Astrocyte (in vitro differentiated cells and primary cell): Measurements from ENCODE around the gene DIP2C. TPM values are rescaled to one million over a fixed set of nuclear protein-coding genes. Genes with fewer than 3 reads are reported as not detected.

ENCODE experiments used
- DNase-seq: peaks from one replicate; pipeline ENCODE4 v3.0.0-alpha.2; 2010; ENCODE audit warnings: low read depth
- FAIRE-seq: peaks from 2 replicates; lab custom pipeline; 2011; peaks lifted over from hg19 to GRCh38; lab: Jason Lieb, UNC
- H2AFZ ChIP-seq: 2 replicates; pipeline ENCODE4 v1.6.0; 2012; ENCODE audit warnings: low read depth, low read length, inconsistent platforms
- H3K27ac ChIP-seq: 2 replicates; pipeline ENCODE4 v1.5.1; 2011; ENCODE audit warnings: low read depth, low read length, inconsistent platforms
- H3K27me3 ChIP-seq: 2 replicates; pipeline ENCODE4 v1.6.0; 2011; ENCODE audit warnings: low read length, inconsistent platforms; ENCODE audit not compliant: insufficient read depth
- H3K36me3 ChIP-seq: 2 replicates; pipeline ENCODE4 v1.5.1; 2011; ENCODE audit warnings: low read length, inconsistent platforms; ENCODE audit not compliant: insufficient read depth
- H3K4me1 ChIP-seq: 2 replicates; pipeline ENCODE4 v1.5.1; 2011; ENCODE audit warnings: low read length, inconsistent platforms; ENCODE audit not compliant: insufficient read depth
- H3K4me2 ChIP-seq: 2 replicates; pipeline ENCODE4 v1.6.0; 2012; ENCODE audit warnings: low read length, inconsistent platforms
- H3K4me3 ChIP-seq: 2 replicates; pipeline ENCODE4 v1.5.1; 2011; ENCODE audit warnings: low read depth, mild to moderate bottlenecking, low read length, inconsistent platforms; ENCODE audit not compliant: insufficient read depth
- H3K79me2 ChIP-seq: 2 replicates; pipeline ENCODE4 v1.6.0; 2012; ENCODE audit warnings: mild to moderate bottlenecking, low read length, inconsistent platforms; ENCODE audit not compliant: insufficient read depth
- H3K9ac ChIP-seq: 2 replicates; pipeline ENCODE4 v1.6.0; 2012; ENCODE audit warnings: mild to moderate bottlenecking, low read length, inconsistent platforms
- H3K9me3 ChIP-seq: 2 replicates; pipeline ENCODE4 v1.5.1; 2012; ENCODE audit warnings: low read depth, mild to moderate bottlenecking, low read length, inconsistent platforms; ENCODE audit not compliant: insufficient read depth
- H4K20me1 ChIP-seq: 2 replicates; pipeline ENCODE4 v1.6.0; 2012; ENCODE audit warnings: low read length, inconsistent platforms; ENCODE audit not compliant: insufficient read depth
- H3K27ac Mint-ChIP-seq: one replicate; pipeline ENCODE4 v1.8.0; 2021; ENCODE audit warnings: mild to moderate bottlenecking, mixed read lengths; ENCODE audit not compliant: unreplicated experiment
- H3K27me3 Mint-ChIP-seq: one replicate; pipeline ENCODE4 v1.8.0; 2021; ENCODE audit warnings: low read depth, mixed read lengths; ENCODE audit not compliant: unreplicated experiment
- H3K36me3 Mint-ChIP-seq: one replicate; pipeline ENCODE4 v1.8.0; 2021; ENCODE audit warnings: low read depth, mixed read lengths; ENCODE audit not compliant: unreplicated experiment
- H3K4me1 Mint-ChIP-seq: one replicate; pipeline ENCODE4 v1.8.0; 2021; ENCODE audit warnings: low read depth, mixed read lengths; ENCODE audit not compliant: unreplicated experiment
- H3K4me3 Mint-ChIP-seq: one replicate; pipeline ENCODE4 v1.8.0; 2021; ENCODE audit warnings: mild to moderate bottlenecking, moderate library complexity, mixed read lengths; ENCODE audit not compliant: unreplicated experiment
- H3K9me3 Mint-ChIP-seq: one replicate; pipeline ENCODE4 v1.8.0; 2021; ENCODE audit warnings: mild to moderate bottlenecking, mixed read lengths; ENCODE audit not compliant: unreplicated experiment
- EZH2 ChIP-seq: IDR thresholded peaks from 2 replicates; pipeline ENCODE4 v1.6.1; 2012; ENCODE audit warnings: mild to moderate bottlenecking, low read length, inconsistent platforms; ENCODE audit not compliant: insufficient read depth
- total RNA-seq: library from RNA; stranded (reverse); gene quantifications from 2 replicates; pipeline ENCODE4 v1.2.1, GENCODE V29; 2021
- TF ChIP-seq, protein P1 (sequence below): IDR thresholded peaks from 2 replicates; pipeline ENCODE4 v1.5.1; 2011; ENCODE audit warnings: low read depth, mild to moderate bottlenecking, inconsistent platforms, low read length, moderate library complexity; ENCODE audit not compliant: insufficient read depth

The DIP2C gene
- total RNA-seq, 1 donor from 2014 or later, result 27.3 TPM

DNA sequence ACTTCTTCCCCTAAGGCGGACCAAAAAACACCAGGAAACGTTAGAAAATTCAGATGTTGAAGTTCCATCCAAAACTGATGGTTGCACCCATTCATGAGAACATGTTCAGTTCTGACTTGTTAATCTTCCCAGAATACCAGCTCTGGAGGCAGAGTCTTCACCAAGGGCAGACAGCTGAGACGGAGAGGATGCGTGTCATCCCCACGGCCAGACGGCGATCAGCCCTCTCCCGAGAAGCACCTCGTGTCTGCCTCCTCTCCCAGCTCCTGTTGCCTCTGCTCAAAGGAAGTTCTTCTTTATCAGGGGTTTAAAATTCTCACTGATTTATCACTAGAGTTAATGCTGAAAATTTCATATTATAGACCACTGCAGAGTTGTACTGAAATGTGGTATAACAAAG, 284.5 kb downstream of the DIP2C start:
- H3K79me2 ChIP-seq, result no peaks in the 10 kb centered on the region
- no peak for DNase-seq
- H3K4me2 ChIP-seq, result no peak overlapping the region
- H3K9me3 ChIP-seq, result no peaks in the 10 kb centered on the region
- TF ChIP-seq EZH2, result no peak
- TF ChIP-seq, protein P1, sequence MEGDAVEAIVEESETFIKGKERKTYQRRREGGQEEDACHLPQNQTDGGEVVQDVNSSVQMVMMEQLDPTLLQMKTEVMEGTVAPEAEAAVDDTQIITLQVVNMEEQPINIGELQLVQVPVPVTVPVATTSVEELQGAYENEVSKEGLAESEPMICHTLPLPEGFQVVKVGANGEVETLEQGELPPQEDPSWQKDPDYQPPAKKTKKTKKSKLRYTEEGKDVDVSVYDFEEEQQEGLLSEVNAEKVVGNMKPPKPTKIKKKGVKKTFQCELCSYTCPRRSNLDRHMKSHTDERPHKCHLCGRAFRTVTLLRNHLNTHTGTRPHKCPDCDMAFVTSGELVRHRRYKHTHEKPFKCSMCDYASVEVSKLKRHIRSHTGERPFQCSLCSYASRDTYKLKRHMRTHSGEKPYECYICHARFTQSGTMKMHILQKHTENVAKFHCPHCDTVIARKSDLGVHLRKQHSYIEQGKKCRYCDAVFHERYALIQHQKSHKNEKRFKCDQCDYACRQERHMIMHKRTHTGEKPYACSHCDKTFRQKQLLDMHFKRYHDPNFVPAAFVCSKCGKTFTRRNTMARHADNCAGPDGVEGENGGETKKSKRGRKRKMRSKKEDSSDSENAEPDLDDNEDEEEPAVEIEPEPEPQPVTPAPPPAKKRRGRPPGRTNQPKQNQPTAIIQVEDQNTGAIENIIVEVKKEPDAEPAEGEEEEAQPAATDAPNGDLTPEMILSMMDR, result no peak
- peak overlapping the region; percentile 37 for H3K27ac Mint-ChIP-seq
- H4K20me1 ChIP-seq, result no peaks in the 10 kb centered on the region
- no peak for FAIRE-seq
- H3K4me3 Mint-ChIP-seq, result no peak overlapping the region
- no peak overlapping the region for H3K4me3 ChIP-seq
- peaks cover 31% of the 10 kb centered on the region for H3K36me3 Mint-ChIP-seq
- peaks cover 3% of the 10 kb centered on the region for H3K9me3 Mint-ChIP-seq
- H3K9ac ChIP-seq, result no peak overlapping the region
- H3K4me1 ChIP-seq, result no peaks in the 10 kb centered on the region
- H3K27me3 ChIP-seq, result no peaks in the 10 kb centered on the region
- no peak overlapping the region for H2AFZ ChIP-seq
- H3K27me3 Mint-ChIP-seq, result no peaks in the 10 kb centered on the region
- no peak overlapping the region for H3K27ac ChIP-seq
- H3K4me1 Mint-ChIP-seq, result peaks cover 18% of the 10 kb centered on the region
- H3K36me3 ChIP-seq, result peaks cover 21% of the 10 kb centered on the region

DNA sequence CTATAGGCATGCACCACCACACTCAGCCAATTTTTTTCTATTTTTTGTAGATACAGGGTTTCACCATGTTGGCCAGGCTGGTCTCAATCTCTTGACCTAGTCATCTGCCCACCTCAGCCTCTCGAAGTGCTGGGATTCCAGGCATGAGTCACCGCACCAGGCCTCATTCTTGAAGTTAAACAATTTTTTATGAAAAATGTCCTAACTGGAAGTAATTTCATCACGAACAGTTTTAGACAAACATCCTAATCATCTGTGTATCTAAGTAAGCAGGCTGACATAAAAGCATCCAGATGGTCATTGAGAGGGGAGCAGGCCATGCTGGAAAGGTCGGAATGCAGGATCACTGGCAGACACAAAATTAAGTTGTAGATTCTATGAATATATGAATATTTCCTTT, 285.1 kb downstream of the DIP2C start:
- Histone ChIP-seq H3K4me3 (no peak overlapping the region), H3K4me2 (no peak overlapping the region), H3K36me3 (peaks cover 17% of the 10 kb centered on the region), H3K27ac (no peak overlapping the region), H3K79me2 (no peaks in the 10 kb centered on the region), H2AFZ (no peak overlapping the region), H3K4me1 (no peaks in the 10 kb centered on the region), H3K27me3 (no peaks in the 10 kb centered on the region), H3K9me3 (no peaks in the 10 kb centered on the region), H4K20me1 (no peaks in the 10 kb centered on the region), H3K9ac (no peak overlapping the region)
- FAIRE-seq (no peak), DNase-seq (peak; percentile 76)
- Mint-ChIP-seq H3K27ac (peak overlapping the region; percentile 70), H3K9me3 (peaks cover 3% of the 10 kb centered on the region), H3K27me3 (no peaks in the 10 kb centered on the region), H3K4me1 (peaks cover 18% of the 10 kb centered on the region), H3K36me3 (peaks cover 33% of the 10 kb centered on the region), H3K4me3 (no peak overlapping the region)
- no peak for TF ChIP-seq EZH2
- TF ChIP-seq, protein P1, result no peak

DNA sequence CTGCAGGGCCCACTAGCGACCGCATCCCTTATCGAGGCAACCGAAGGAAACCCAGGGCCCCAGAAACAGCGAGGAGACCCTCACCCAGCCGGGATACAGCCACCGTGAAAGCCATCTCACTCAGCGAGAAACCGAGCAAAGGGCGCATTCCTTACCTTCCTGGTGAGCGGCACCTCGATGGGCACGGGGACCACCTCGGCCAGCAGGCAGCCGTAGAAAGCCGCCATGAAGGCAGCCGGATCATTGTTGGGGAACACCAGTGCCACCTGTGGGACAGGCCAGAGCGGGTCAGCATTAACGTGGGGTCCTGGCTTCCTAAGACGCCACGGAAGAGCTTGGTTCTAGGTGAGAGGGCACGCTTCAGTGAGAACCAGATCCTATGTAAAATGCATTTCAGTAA, 290.5 kb downstream of the DIP2C start:
- H3K27ac ChIP-seq, result no peak overlapping the region
- no peak overlapping the region for H3K4me2 ChIP-seq
- peaks cover 2% of the 10 kb centered on the region for H3K79me2 ChIP-seq
- H2AFZ ChIP-seq, result no peak overlapping the region
- DNase-seq, result no peak
- H3K36me3 ChIP-seq, result no peaks in the 10 kb centered on the region
- H3K4me3 ChIP-seq, result no peak overlapping the region
- no peak for FAIRE-seq
- TF ChIP-seq EZH2, result no peak
- TF ChIP-seq, protein P1, result no peak
- no peak overlapping the region for H3K4me3 Mint-ChIP-seq
- no peaks in the 10 kb centered on the region for H3K9me3 ChIP-seq
- peaks cover 6% of the 10 kb centered on the region for H3K36me3 Mint-ChIP-seq
- peak overlapping the region; percentile 26 for H3K27ac Mint-ChIP-seq
- no peaks in the 10 kb centered on the region for H3K27me3 Mint-ChIP-seq
- H3K9me3 Mint-ChIP-seq, result no peaks in the 10 kb centered on the region
- H3K4me1 Mint-ChIP-seq, result peaks cover 4% of the 10 kb centered on the region
- no peak overlapping the region for H3K9ac ChIP-seq
- H3K4me1 ChIP-seq, result peaks cover 4% of the 10 kb centered on the region
- peaks cover 24% of the 10 kb centered on the region for H4K20me1 ChIP-seq
- no peaks in the 10 kb centered on the region for H3K27me3 ChIP-seq
